Neutrophil (primary cell): ENCODE measurements around the gene RNF133.
"Not testable (repeated sequence)": the region's sequence is repeated elsewhere in the genome, so short reads cannot be mapped to it uniquely, and the experiment has no call there.

ENCODE experiments used
- H3K27ac ChIP-seq: fragments of 200-600 bp; sonication (generic); 2 replicates; pipeline ENCODE4 v1.5.1; 2016; ENCODE audit warnings: mild to moderate bottlenecking, moderate library complexity
- H3K27me3 ChIP-seq: fragments of 200-600 bp; sonication (generic); 2 replicates; pipeline ENCODE4 v1.6.0; 2016; ENCODE audit warnings: mild to moderate bottlenecking
- H3K36me3 ChIP-seq: fragments of 200-600 bp; sonication (generic); 2 replicates; pipeline ENCODE4 v1.5.1; 2017
- H3K4me1 ChIP-seq, 2 experiments: fragments of 200-600 bp in 1 of 2; sonication (generic) in 1 of 2; 1 replicate in 1 of 2; 2 replicates in 1 of 2; pipeline versions ENCODE4 v1.5.1 to v1.6.1; 2013 to 2016; ENCODE audit warnings: low read depth in 1 of 2, low read length in 1 of 2, mild to moderate bottlenecking in 1 of 2, moderate library complexity in 1 of 2; ENCODE audit not compliant: control insufficient read depth in 1 of 2, insufficient read depth in 1 of 2
- H3K4me3 ChIP-seq, 2 experiments: fragments of 200-600 bp in 1 of 2; sonication (generic) in 1 of 2; 1 replicate in 1 of 2; 2 replicates in 1 of 2; pipeline ENCODE4 v1.5.1; 2013 to 2016; ENCODE audit warnings: low read depth in 1 of 2, low read length in 1 of 2, mild to moderate bottlenecking in 1 of 2, moderate library complexity in 1 of 2
- H3K9me3 ChIP-seq: fragments of 200-600 bp; sonication (generic); 2 replicates; pipeline ENCODE4 v1.5.1; 2016
- TF ChIP-seq, protein P1 (sequence below): fragments of 200-600 bp; sonication (generic); IDR thresholded peaks from 2 replicates; pipeline ENCODE4 v1.5.1; 2016; ENCODE audit warnings: antibody characterized with exemption

RNF133 gene

DNA sequence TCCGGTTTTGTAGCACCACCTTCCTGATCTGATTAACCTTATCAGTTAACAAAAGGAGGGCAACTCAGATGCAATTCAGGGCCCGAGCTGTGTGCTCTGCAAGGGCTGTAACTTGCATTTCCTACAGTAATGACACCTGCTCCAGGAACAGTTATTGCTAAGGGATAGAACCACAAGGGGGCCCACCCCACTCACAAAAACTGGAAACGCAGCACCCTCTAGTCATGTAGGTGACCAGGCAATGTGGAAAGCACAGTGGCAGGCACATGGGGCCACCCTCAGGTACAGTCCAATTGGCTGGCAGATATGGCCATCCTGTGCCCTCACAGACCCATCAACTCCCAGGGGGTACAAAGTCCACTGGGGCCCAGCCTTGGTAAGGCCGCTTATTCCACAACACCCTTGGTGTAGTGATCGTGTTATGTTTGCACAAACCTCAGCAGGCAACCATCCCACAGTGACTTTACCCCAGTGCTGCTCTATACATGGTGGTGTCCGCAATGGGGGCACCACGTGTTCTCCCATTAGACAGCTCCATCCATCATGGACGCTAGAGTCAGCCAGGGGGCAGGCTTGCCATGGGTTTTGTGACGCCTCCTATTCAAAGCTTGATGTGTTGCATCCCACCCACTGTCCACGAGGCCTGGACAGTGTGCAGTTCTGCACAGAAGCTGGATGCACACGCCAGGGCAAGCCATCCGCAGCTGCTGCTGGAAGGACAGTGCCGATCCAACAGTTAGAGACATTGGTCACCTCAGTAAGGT lies 9.4 kb downstream of the RNF133 start:
- Histone ChIP-seq H3K9me3 (no peaks in the 10 kb centered on the region), H3K4me1 (no peaks in the 10 kb centered on the region), H3K36me3 (no peaks in the 10 kb centered on the region), H3K27me3 (no peaks in the 10 kb centered on the region), H3K4me3 (no peak overlapping the region), H3K27ac (no peak overlapping the region)
- TF ChIP-seq, protein P1, sequence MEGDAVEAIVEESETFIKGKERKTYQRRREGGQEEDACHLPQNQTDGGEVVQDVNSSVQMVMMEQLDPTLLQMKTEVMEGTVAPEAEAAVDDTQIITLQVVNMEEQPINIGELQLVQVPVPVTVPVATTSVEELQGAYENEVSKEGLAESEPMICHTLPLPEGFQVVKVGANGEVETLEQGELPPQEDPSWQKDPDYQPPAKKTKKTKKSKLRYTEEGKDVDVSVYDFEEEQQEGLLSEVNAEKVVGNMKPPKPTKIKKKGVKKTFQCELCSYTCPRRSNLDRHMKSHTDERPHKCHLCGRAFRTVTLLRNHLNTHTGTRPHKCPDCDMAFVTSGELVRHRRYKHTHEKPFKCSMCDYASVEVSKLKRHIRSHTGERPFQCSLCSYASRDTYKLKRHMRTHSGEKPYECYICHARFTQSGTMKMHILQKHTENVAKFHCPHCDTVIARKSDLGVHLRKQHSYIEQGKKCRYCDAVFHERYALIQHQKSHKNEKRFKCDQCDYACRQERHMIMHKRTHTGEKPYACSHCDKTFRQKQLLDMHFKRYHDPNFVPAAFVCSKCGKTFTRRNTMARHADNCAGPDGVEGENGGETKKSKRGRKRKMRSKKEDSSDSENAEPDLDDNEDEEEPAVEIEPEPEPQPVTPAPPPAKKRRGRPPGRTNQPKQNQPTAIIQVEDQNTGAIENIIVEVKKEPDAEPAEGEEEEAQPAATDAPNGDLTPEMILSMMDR, result no peak

DNA sequence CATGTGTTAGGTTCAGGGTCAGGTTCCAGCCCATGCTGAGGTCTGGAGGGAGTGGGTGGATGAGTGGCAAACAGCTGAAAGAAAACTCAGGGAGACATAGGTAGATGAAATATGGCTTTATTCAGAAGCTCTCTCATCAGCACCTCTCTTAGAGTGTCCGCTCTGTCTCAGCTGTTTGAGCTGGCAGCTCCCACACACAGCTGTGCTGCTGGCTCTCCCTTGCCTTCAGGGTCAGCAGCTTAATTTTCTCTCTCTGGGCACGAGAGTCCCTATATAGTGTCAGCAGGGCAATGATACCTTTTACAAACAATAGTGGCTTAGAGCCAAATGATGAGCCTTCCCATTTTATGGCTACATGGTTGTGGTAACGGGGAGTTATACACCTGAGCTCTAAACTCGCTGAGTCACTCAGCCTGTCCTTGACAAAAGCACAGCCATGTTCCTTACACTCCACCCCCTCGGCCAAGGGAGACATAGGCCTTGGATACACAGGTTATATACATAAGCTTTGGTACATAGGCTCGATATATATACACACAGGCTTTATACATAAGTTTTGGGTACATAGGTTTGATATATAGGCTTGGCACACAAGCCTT lies 10.4 kb downstream of the RNF133 start:
- H3K4me3 ChIP-seq, result no peak overlapping the region
- no peak overlapping the region for H3K27ac ChIP-seq
- TF ChIP-seq, protein P1, result no peak
- H3K4me1 ChIP-seq, result no peaks in the 10 kb centered on the region
- no peaks in the 10 kb centered on the region for H3K27me3 ChIP-seq
- no peaks in the 10 kb centered on the region for H3K9me3 ChIP-seq
- no peaks in the 10 kb centered on the region for H3K36me3 ChIP-seq

DNA sequence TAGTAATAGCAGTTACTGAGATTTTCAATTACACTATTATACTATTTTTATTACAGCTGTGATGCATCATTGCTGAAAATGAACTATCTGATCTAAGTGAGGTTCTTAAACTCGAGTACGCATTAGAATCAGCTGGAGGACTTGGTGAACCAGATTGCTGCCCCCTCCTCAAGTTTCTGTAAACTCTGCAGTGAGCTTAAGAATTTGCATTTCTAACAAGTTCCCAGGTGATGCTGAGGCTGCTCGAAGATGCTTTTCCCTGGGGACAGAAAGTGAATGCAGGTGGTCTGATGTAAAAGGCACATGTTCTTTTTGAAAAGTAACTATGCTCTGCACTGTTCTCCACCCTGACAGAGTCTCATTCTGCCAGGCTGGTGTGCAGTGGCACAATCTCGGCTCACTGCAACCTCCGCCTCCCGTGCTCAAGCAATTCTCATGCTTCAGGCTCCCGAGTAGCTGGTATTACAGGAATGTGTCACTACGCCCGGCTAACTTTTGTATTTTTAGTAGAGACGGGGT lies 12.5 kb downstream of the RNF133 start:
- no peaks in the 10 kb centered on the region for H3K4me1 ChIP-seq
- H3K27me3 ChIP-seq, result no peaks in the 10 kb centered on the region
- no peaks in the 10 kb centered on the region for H3K9me3 ChIP-seq
- H3K4me3 ChIP-seq, result no peak overlapping the region
- H3K27ac ChIP-seq, result no peak overlapping the region
- H3K36me3 ChIP-seq, result no peaks in the 10 kb centered on the region
- TF ChIP-seq, protein P1, result no peak

DNA sequence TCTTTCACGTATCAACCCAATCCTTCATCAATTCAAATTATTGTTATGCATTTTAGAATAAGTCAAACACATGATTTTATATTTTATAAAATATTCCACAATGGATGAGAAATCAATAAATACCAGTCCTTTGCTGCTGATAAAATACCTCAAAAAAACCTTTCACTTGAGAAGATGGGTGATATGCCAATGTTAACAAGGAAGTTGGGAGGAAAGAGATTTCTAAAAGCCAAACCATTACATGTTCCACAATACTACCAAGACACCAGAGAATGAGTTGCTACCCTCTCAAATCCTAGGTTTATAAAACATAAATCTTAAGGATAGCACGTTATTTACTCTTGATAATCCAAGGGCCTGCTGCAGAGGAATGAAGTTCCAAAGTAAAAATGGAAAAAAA lies 14.4 kb downstream of the RNF133 start:
- H3K27me3 ChIP-seq, result no peaks in the 10 kb centered on the region
- H3K4me1 ChIP-seq, result no peaks in the 10 kb centered on the region
- no peaks in the 10 kb centered on the region for H3K9me3 ChIP-seq
- TF ChIP-seq, protein P1, result no peak
- no peak overlapping the region for H3K4me3 ChIP-seq
- H3K36me3 ChIP-seq, result no peaks in the 10 kb centered on the region
- H3K27ac ChIP-seq, result no peak overlapping the region

DNA sequence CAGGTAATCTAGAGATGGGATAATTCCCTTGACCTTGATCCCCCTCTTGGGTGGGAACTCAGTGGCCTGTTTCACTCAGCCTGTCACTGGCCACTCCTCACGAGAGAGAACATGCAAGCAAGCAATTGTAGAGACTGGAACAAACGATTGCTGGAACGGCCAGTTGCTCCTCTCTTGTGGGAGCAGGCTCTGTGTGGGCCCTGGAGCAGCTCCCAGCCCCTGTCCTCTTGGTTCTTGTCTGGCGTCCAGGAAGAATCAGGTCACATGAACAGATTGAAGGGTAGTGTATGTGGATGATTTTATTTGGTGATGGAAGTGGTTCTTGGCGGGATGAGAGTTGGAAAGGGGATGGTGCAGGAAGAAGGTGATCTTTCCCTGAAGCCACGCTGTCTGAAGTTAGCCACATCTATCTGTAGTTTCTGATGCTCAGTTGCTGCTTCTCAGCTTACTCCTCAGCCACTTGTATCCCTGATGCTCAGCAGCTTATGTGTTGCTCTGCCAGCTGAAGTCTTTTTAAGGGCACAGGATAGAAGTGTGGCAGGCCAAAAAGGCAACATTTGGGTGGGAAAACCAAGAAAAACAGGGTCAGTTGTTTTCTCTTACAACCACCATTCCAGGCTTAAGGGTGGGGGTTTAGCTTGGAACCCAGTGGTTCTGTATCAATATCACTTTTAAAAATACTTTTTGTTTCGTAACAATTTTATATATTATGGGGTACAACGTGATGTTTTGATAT lies 15.9 kb downstream of the RNF133 start:
- H3K27ac ChIP-seq, result no peak overlapping the region
- no peaks in the 10 kb centered on the region for H3K9me3 ChIP-seq
- TF ChIP-seq, protein P1, result no peak
- no peaks in the 10 kb centered on the region for H3K36me3 ChIP-seq
- no peaks in the 10 kb centered on the region for H3K4me1 ChIP-seq
- H3K4me3 ChIP-seq, result no peak overlapping the region
- no peaks in the 10 kb centered on the region for H3K27me3 ChIP-seq

DNA sequence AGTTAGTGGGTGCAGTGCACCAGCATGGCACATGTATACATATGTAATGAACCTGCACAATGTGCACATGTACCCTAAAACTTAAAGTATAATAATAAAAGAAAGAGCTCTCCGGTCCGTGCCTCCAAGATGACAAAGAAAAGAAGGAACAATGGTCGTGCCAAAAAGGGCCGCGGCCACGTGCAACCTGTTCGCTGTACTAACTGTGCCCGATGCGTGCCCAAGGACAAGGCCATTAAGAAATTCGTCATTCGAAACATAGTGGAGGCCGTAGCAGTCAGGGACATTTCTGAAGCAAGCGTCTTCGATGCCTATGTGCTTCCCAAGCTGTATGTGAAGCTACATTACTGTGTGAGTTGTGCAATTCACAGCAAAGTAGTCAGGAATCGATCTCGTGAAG lies 17.7 kb downstream of the RNF133 start:
- H3K36me3 ChIP-seq, H3K27me3 ChIP-seq, H3K27ac ChIP-seq, H3K4me1 ChIP-seq, H3K9me3 ChIP-seq, H3K4me3 ChIP-seq: not testable (repeated sequence)
